CD4-positive, alpha-beta memory T cell (primary cell): ENCODE data around the gene UBQLN2. TPM values are rescaled to one million over a fixed set of nuclear protein-coding genes. Genes with fewer than 3 reads are reported as not detected.
"Not testable (repeated sequence)": the region's sequence is repeated elsewhere in the genome, so short reads cannot be mapped to it uniquely, and the experiment has no call there.

Source experiments
- CTCF ChIA-PET: fragments of 350-600 bp; sonication (Branson Sonifier 250); formaldehyde crosslinking; loops from one replicate; lab custom pipeline; 2021; ENCODE audit warnings: inconsistent platforms; ENCODE audit not compliant: partially characterized antibody; lab: Charles Lee
- POLR2A ChIA-PET: fragments of 350-600 bp; sonication (Branson Sonifier 250); formaldehyde crosslinking; loops from one replicate; lab custom pipeline; 2021; ENCODE audit not compliant: partially characterized antibody; lab: Charles Lee
- DNase-seq, 5 donors: peaks; one replicate each; pipeline versions ENCODE4 v3.0.0 to v3.0.0-alpha.2; 2020 to 2022; ENCODE audit warnings: mixed read lengths in 1 of 5
- H3K27ac ChIP-seq: one replicate; pipeline ENCODE4 v1.7.0; 2013; ENCODE audit warnings: low read depth, low read length
- H3K27me3 ChIP-seq: 2 replicates; pipeline ENCODE4 v1.7.0; 2013; ENCODE audit warnings: mild to moderate bottlenecking, low read length, moderate library complexity; ENCODE audit not compliant: insufficient read depth
- H3K36me3 ChIP-seq: 2 replicates; pipeline ENCODE4 v1.7.0; 2013; ENCODE audit warnings: mild to moderate bottlenecking, low read length, moderate library complexity; ENCODE audit not compliant: insufficient read depth
- H3K4me1 ChIP-seq: 2 replicates; pipeline ENCODE4 v1.7.0; 2013; ENCODE audit warnings: mild to moderate bottlenecking, low read length, moderate library complexity; ENCODE audit not compliant: insufficient read depth
- H3K4me3 ChIP-seq, 2 donors: one replicate each; pipeline ENCODE4 v1.7.0; 2013; ENCODE audit warnings: low read length in 2 of 2, mild to moderate bottlenecking in 1 of 2
- H3K9me3 ChIP-seq, 2 donors: one replicate each; pipeline ENCODE4 v1.7.0; 2013; ENCODE audit warnings: low read length in 2 of 2, control low read depth in 1 of 2; ENCODE audit not compliant: control insufficient read depth in 1 of 2
- H3K27ac Mint-ChIP-seq, 7 donors: one replicate each; pipeline ENCODE4 v1.8.0; 2020 to 2021; ENCODE audit warnings: mixed read lengths in 7 of 7, mild to moderate bottlenecking in 6 of 7, inconsistent platforms in 3 of 7, moderate library complexity in 3 of 7
- H3K27me3 Mint-ChIP-seq, 2 donors: one replicate each; pipeline ENCODE4 v1.8.0; 2020 to 2021; ENCODE audit warnings: mixed read lengths in 2 of 2
- H3K36me3 Mint-ChIP-seq, 2 donors: one replicate each; pipeline ENCODE4 v1.8.0; 2020 to 2021; ENCODE audit warnings: mixed read lengths in 2 of 2, inconsistent platforms in 1 of 2, mild to moderate bottlenecking in 1 of 2
- H3K4me1 Mint-ChIP-seq, 4 donors: one replicate each; pipeline ENCODE4 v1.8.0; 2020 to 2021; ENCODE audit warnings: mixed read lengths in 4 of 4, mild to moderate bottlenecking in 1 of 4
- H3K4me3 Mint-ChIP-seq, 8 donors: one replicate each; pipeline ENCODE4 v1.8.0; 2020 to 2021; ENCODE audit warnings: mixed read lengths in 8 of 8, mild to moderate bottlenecking in 7 of 8, moderate library complexity in 6 of 8, inconsistent platforms in 3 of 8
- H3K9me3 Mint-ChIP-seq, 8 donors: one replicate each; pipeline ENCODE4 v1.8.0; 2020 to 2021; ENCODE audit warnings: mixed read lengths in 8 of 8, mild to moderate bottlenecking in 5 of 8, inconsistent platforms in 3 of 8, moderate library complexity in 1 of 8
- intact Hi-C: fragments of 100-400 bp; cut with micrococcal nuclease; formaldehyde crosslinking; loops from one replicate; pipeline ENCODE4 v1.15.1; 2023
- polyA plus RNA-seq, 2 donors: library from polyadenylated mRNA; unstranded; fragments of 300-500 nt; fragmentation: Illumina TruSeq; gene quantifications; one replicate each; pipeline ENCODE4 v1.2.3, GENCODE V29; 2021
- total RNA-seq, 2 experiments: library from RNA; stranded (reverse); gene quantifications; one replicate each; pipeline ENCODE4 v1.2.3, GENCODE V29; 2021

The UBQLN2 gene
- total and polyA plus RNA-seq, 4 experiments from 2014 or later, result 62.6 to 74.8 (median 65.4) TPM

- H3K4me3 ChIP-seq, result no peak overlapping the region
- peaks cover 28 to 31% of the 10 kb centered on the region in 2 donors for H3K36me3 Mint-ChIP-seq
- H3K9me3 ChIP-seq, result no peaks in the 10 kb centered on the region
- CTCF ChIA-PET, result interaction anchor here (0.6 kb wide), 1 partner anchor 542 kb away, joined by 3 read pairs; no protein-coding TSS in a partner anchor
- H3K27me3 Mint-ChIP-seq, result no peaks in the 10 kb centered on the region
- H3K4me3 Mint-ChIP-seq, result no peak overlapping the region
- peaks cover 0 to 37% (median 23%) of the 10 kb centered on the region in 8 donors for H3K9me3 Mint-ChIP-seq
- H3K27me3 ChIP-seq, result no peaks in the 10 kb centered on the region
- POLR2A ChIA-PET, result no interaction called here
- H3K4me1 ChIP-seq, result no peaks in the 10 kb centered on the region
- H3K36me3 ChIP-seq, result no peaks in the 10 kb centered on the region
- no peak overlapping the region for H3K27ac ChIP-seq
- intact Hi-C loops, result no loop called here
- no peak for DNase-seq
- H3K4me1 Mint-ChIP-seq, result peaks cover 0 to 23% (median 1%) of the 10 kb centered on the region in 4 donors
- H3K27ac Mint-ChIP-seq, result no peak overlapping the region
Observed at GRCh38 chrX:56588397-56589188, 25.2 kb downstream of the UBQLN2 start.

DNA sequence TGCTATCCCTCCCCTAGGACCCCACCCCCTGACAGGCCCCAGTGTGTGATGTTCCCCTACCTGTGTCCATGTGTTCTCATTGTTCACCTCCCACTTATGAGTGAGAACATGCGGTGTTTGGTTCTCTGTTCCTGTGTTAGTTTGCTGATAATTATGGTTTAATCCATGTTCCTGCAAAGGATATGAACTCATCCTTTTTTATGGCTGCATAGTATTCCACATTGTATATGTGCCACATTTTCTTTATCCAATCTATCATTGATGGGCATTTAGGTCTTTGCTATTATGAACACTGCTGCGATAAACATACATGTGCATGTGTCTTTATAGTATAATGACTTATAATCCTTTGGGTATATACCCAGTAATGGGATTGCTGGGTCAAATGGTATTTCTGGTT, 28.4 kb downstream of the UBQLN2 start:
- H3K4me1 ChIP-seq, intact Hi-C loops, H3K27me3 Mint-ChIP-seq, H3K4me3 Mint-ChIP-seq, H3K36me3 ChIP-seq, H3K9me3 ChIP-seq, DNase-seq, CTCF ChIA-PET, POLR2A ChIA-PET, H3K27ac Mint-ChIP-seq, H3K27me3 ChIP-seq, H3K27ac ChIP-seq, H3K4me3 ChIP-seq: not testable (repeated sequence)
- Mint-ChIP-seq H3K9me3 (peaks cover 0 to 65% (median 44%) of the 10 kb centered on the region in 8 donors), H3K36me3 (peaks cover 49 to 50% of the 10 kb centered on the region in 2 donors), H3K4me1 (peaks cover 6 to 33% (median 9%) of the 10 kb centered on the region in 4 donors)

DNA sequence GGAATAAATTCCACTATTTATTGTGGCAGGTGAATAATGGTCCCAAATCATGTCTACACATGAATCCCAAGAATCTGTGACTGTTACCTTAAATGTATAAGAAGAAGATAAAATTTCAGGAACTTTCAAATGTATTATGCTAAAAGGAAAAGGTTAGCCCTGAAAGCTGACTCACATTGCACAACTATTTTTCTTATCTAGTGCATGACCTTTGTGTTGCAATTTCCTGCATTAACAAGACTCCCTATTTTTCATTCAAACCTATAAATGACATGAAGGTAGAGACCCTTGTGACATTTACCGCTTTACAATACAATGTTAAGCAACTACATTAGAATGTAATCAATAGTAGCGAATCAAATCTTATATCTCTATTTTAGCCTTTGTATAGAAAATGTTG, 36.7 kb downstream of the UBQLN2 start:
- peaks cover 2 to 11% (median 3%) of the 10 kb centered on the region in 4 donors for H3K4me1 Mint-ChIP-seq
- Histone ChIP-seq H3K9me3 (no peaks in the 10 kb centered on the region), H3K27me3 (no peaks in the 10 kb centered on the region), H3K27ac (no peak overlapping the region), H3K4me1 (no peaks in the 10 kb centered on the region), H3K36me3 (no peaks in the 10 kb centered on the region), H3K4me3 (no peak overlapping the region)
- no peak for DNase-seq
- ChIA-PET CTCF (no interaction called here), POLR2A (no interaction called here)
- no peaks in the 10 kb centered on the region for H3K27me3 Mint-ChIP-seq
- intact Hi-C loops, result no loop called here
- H3K9me3 Mint-ChIP-seq, result peaks cover 0 to 47% (median 29%) of the 10 kb centered on the region in 8 donors
- no peak overlapping the region for H3K27ac Mint-ChIP-seq
- no peak overlapping the region for H3K4me3 Mint-ChIP-seq
- H3K36me3 Mint-ChIP-seq, result peaks cover 23 to 47% of the 10 kb centered on the region in 2 donors

DNA sequence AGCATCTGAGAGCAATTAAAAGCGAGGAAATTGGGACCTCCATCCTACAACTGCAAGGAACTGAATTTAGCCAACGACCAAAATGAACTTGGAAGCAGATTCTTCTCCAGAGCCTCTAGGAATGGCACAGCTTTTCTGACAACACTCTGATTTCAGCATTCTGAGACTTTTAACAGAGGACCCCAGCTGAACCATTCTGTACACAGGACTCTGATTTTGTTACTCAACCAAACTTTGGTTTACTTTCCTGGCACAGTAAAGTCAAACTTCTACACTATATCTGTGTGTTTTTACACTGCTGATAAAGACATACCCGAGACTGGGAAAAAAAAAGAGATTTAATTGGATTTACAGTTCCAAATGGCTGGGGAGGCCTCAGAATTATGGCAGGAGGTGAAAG, 37.6 kb downstream of the UBQLN2 start:
- Mint-ChIP-seq H3K27ac (no peak overlapping the region), H3K9me3 (peaks cover 0 to 44% (median 28%) of the 10 kb centered on the region in 8 donors), H3K4me1 (peaks cover 0 to 5% (median under 1%) of the 10 kb centered on the region in 4 donors), H3K4me3 (no peak overlapping the region), H3K27me3 (no peaks in the 10 kb centered on the region), H3K36me3 (peaks cover 16 to 41% of the 10 kb centered on the region in 2 donors)
- no peak for DNase-seq
- Histone ChIP-seq H3K27ac (no peak overlapping the region), H3K36me3 (no peaks in the 10 kb centered on the region), H3K4me1 (no peaks in the 10 kb centered on the region), H3K27me3 (no peaks in the 10 kb centered on the region), H3K9me3 (peaks cover 0 to under 1% of the 10 kb centered on the region in 2 donors), H3K4me3 (no peak overlapping the region)
- ChIA-PET CTCF (no interaction called here), POLR2A (no interaction called here)
- intact Hi-C loops, result no loop called here

- intact Hi-C loops, result no loop called here
- Mint-ChIP-seq H3K27ac (peak overlapping the region in 1 of 7 donors; percentile 41), H3K9me3 (peaks cover 0 to 16% (median 4%) of the 10 kb centered on the region in 8 donors), H3K4me1 (no peaks in the 10 kb centered on the region), H3K27me3 (no peaks in the 10 kb centered on the region), H3K36me3 (peaks cover 0 to 2% of the 10 kb centered on the region in 2 donors), H3K4me3 (no peak overlapping the region)
- Histone ChIP-seq H3K27me3 (no peaks in the 10 kb centered on the region), H3K9me3 (no peaks in the 10 kb centered on the region), H3K4me3 (no peak overlapping the region), H3K36me3 (no peaks in the 10 kb centered on the region), H3K27ac (no peak overlapping the region), H3K4me1 (no peaks in the 10 kb centered on the region)
- ChIA-PET CTCF (no interaction called here), POLR2A (no interaction called here)
- DNase-seq, result no peak
Observed at GRCh38 chrX:56615282-56615681, 51.9 kb downstream of the UBQLN2 start.

Other genes starting within 250 kb of the UBQLN2 start
- 10 to 100 TPM; 29.3 to 34.3 TPM for gene NBDY, start 165.6 kb downstream of the UBQLN2 start, total RNA-seq
- 10 to 100 TPM; 70.1 to 75.7 TPM for gene NBDY, start 165.6 kb downstream of the UBQLN2 start, polyA plus RNA-seq